Measurements from ENCODE around the gene PLA2G4F.
"Not testable (repeated sequence)": the region's sequence is repeated elsewhere in the genome, so short reads cannot be mapped to it uniquely, and the experiment has no call there.

The PLA2G4F gene

DNA sequence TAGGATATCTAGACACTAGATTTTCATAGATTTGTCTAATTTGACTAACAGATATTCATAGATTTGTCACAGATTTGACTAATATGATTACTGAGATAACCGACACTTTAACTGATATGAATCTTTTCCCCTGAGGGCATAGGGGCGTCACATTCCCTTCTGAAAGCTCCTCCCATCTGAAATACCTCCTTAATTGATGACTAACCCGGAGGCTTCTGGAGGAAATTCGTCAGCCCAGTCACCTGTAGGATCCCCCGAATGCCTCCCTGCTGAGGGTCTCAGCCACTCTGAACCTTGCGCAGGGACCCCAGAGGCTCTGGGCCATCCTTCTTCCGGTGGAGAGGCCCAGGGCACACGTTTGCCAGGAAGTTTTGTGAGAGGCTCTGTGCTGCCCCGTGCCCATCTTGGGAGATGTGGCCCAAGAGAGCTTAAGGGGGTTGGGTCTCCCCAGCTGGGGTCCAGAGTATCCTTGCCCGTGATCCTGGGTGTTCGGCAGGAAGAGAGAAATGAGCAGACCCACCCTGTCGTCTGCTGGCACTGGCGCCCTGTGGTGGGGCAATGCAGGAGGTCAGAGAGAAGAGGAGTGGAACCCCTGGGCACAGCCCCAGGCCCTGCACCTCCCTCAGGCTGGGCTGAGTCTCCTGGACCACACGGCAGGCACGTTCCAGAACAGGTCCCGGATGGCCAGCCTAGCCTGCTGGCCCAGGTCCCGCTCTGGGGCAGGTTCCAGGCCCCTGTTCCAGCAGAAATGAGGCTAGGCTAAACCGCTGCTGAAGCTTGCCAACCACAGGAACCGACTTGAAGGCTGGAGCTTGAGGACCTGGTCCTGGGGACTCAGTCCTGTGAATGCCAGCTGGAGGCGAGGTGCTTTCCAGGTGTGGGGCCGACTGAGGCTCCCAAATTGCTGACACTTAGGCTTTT, 63.8 kb downstream of the PLA2G4F start:
- no peak for DNase-seq

DNA sequence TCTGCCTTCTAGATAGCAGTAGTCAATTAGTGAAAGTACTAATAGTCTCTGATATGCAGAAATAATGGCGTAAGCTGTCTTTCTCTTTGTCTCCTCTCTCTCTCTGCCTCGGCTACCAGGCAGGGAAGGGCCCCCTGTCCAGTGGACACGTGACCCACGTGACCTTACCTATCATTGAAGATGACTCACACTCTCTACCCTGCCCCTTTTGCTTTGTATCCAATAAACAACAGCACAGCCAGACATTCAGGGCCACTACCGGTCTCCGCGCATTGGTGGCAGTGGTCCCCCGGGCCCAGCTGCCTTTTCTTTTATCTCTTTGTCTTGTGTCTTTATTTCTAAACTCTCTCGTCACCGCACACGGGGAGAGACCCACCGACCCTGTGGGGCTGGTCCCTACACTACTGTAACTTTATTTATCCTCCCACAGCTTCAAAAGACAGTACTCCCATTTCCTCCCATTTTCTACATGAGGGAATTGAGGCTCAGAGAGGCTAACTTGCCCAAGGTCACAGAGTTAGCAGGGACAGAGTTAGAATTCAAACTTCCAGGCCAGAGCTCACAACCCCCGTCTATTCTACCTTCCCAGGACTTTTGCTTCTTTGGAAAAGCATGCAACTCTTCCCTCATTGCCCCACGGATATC, 64.6 kb downstream of the PLA2G4F start:
- DNase-seq = not testable (repeated sequence)

DNA sequence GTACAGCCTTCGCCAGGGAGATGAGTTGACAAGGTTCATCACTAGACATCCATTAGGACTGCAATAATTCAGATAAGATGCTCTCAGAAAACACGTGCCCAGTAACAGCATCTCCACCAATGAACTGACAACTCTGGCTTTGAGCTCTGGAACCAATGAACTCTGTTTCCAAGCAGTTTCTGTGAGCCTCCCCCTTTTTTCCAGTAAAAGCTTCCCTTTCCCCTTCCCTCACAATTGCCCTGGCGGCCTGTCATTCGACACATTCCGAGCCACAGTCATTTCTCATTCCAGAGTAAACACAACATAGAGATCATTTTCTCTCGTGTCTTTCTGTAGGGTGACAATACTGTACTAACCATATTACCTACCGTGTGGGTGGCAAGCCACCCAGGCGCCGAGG, 65.7 kb downstream of the PLA2G4F start:
- no peak for DNase-seq

DNA sequence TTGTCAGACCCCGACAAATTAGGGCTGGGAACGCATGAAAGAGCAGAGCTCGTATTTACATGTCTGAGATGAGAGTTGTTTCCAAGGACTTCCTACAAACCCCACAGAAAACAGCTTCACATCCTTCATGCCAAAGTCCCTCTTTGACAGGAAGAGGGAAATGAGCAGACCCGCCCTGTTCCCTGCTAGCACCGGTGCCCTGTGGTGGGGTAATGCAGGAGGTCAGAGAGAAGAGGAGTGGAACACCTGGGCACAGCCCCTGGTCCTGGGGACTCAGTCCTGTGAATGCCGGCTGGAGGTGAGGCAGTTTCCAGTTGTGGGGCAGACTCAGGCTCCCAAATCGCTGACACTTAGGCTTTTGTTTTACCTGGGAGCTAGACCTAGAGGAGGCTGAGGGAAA, 66.1 kb downstream of the PLA2G4F start:
- no peak for DNase-seq

DNA sequence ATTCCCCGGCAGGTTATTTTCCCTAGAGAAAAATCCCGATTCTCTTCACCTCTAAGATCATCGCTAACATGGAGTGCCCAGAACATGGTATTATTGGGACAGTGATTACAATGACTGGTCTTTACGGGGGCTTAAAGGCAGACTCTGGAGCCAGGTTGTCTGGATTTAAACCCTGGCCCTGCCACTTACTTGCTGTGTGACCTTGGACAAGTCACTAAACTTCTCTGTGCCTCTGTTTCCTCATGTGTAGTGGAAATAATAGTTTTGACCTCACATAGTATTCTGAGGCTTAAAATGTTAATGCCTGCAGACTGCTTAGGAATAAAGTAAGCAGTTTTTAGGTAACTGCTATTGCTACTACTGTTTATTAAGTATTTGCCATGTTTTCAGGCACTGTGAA, 66.5 kb downstream of the PLA2G4F start:
- DNase-seq = no peak

All from NK-92 treated with Interleukin-12 subunit alpha and Interleukin-12 subunit beta, amount 100 ng/mL, for 24 hours (cell line).